ENCODE data around the gene MOB1A.

Gene MOB1A

DNA sequence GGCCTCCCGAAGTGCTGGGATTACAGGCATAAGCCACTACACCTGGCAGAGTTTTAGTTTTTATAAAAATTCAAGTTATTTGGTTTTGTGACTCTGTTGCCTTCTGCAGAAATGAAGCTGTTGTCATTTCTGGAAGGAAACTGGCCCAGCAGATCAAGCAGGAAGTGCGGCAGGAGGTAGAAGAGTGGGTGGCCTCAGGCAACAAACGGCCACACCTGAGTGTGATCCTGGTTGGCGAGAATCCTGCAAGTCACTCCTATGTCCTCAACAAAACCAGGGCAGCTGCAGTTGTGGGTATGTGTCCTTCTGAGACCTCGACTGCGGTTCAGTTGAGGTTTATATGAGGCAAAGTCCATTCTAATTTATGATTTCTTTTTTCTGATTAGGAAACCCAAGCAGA is 26.9 kb upstream of the MOB1A start:
- TF ChIP-seq, protein P1, sequence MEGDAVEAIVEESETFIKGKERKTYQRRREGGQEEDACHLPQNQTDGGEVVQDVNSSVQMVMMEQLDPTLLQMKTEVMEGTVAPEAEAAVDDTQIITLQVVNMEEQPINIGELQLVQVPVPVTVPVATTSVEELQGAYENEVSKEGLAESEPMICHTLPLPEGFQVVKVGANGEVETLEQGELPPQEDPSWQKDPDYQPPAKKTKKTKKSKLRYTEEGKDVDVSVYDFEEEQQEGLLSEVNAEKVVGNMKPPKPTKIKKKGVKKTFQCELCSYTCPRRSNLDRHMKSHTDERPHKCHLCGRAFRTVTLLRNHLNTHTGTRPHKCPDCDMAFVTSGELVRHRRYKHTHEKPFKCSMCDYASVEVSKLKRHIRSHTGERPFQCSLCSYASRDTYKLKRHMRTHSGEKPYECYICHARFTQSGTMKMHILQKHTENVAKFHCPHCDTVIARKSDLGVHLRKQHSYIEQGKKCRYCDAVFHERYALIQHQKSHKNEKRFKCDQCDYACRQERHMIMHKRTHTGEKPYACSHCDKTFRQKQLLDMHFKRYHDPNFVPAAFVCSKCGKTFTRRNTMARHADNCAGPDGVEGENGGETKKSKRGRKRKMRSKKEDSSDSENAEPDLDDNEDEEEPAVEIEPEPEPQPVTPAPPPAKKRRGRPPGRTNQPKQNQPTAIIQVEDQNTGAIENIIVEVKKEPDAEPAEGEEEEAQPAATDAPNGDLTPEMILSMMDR (IDR thresholded peaks at IDR 0.05; ENCODE audit: low read depth, low read length), result no peak
- no peak for DNase-seq (ENCODE audit: low read depth, low spot score)
- in situ Hi-C loops (cut with HindIII; ENCODE audit: low sequenced_read_pairs), result no loop called here
- no peak overlapping the region for H3K4me3 ChIP-seq (ENCODE audit: low read depth, low read length)

DNA sequence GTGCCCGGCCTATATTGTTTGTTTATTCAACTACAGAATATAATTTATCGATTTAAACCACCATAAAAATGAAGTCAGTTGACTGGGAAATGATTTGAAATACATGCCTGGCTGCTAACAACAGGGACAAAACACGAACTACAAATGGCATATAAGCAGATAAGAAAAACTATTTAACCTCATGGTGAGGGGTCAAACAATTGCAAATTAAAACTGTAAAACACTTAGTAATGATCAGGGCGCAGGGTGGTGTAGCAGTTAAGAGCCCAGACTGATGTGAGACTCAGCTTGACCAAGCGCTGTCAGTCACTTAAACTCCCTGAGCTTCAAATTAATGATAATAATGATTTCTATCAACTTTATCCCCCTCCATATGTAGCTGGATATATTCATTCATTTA is 26.4 kb upstream of the MOB1A start:
- H3K4me3 ChIP-seq (ENCODE audit: low read depth, low read length), result no peak overlapping the region
- TF ChIP-seq, protein P1 (IDR thresholded peaks at IDR 0.05; ENCODE audit: low read depth, low read length), result no peak
- in situ Hi-C loops (cut with HindIII; ENCODE audit: low sequenced_read_pairs), result no loop called here
- no peak for DNase-seq (ENCODE audit: low read depth, low spot score)

DNA sequence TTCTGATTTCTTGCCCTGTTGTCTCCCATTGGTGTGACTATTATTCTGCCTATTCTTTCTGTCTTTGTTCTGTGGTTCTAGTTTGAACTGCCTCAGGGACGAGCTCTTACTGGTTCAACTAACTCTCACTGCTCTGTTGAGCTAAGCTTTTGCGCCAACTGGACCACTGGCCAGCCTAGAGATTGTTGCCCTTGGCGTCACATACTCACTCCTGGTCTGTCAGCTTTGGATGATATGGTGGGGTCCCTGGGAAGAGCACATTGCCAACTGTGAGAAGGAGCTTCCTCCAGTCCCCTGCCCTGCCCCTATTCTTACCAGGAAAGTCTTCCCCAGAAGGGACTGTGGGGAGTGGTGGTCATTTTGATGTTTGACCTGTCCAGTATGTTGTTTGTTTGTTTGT is 25.8 kb upstream of the MOB1A start:
- DNase-seq (ENCODE audit: low read depth, low spot score), result no peak
- TF ChIP-seq, protein P1 (IDR thresholded peaks at IDR 0.05; ENCODE audit: low read depth, low read length), result no peak
- in situ Hi-C loops (cut with HindIII; ENCODE audit: low sequenced_read_pairs), result no loop called here
- no peak overlapping the region for H3K4me3 ChIP-seq (ENCODE audit: low read depth, low read length)

DNA sequence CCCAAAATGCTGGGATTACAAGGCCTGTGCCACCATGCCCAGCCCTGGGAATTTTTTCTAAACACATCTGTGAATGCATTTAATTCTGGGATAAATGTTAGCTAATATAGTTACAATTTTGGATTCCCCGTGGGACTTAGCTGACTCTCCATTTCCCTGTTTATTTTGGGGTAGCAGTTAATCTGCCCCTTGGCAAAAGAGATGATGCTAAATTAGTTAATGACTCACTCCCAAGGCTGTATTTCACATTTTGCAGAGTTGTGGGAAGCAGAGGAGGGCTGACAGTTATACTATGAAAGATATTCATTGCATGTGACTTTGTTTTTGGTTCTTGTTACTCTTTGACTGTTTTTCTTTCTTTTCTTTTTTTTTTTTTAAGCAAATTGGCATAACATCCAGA is 22.9 kb upstream of the MOB1A start:
- H3K4me3 ChIP-seq (ENCODE audit: low read depth, low read length), result no peak overlapping the region
- in situ Hi-C loops (cut with HindIII; ENCODE audit: low sequenced_read_pairs), result no loop called here
- TF ChIP-seq, protein P1 (IDR thresholded peaks at IDR 0.05; ENCODE audit: low read depth, low read length), result no peak
- no peak for DNase-seq (ENCODE audit: low read depth, low spot score)

DNA sequence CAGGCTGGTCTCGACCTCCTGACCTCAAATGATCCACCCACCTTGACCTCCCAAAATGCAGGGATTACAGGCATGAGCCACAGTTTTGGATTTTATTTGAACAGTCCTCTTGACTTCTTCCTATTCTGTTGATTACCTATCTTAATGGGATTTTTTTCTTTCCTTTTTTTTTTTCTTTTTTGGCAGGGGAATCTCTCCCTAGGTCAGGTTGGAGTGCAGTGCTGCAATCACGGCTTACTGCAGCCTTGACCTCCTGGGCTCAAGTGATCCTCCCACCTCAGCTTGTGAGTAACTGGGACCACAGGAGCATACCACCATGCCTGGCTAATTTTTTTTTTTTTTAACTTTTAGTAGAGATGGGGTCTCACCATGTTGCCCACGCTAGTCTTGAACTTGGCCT is 22.5 kb upstream of the MOB1A start:
- DNase-seq (ENCODE audit: low read depth, low spot score), result no peak
- in situ Hi-C loops (cut with HindIII; ENCODE audit: low sequenced_read_pairs), result no loop called here
- TF ChIP-seq, protein P1 (IDR thresholded peaks at IDR 0.05; ENCODE audit: low read depth, low read length), result no peak
- H3K4me3 ChIP-seq (ENCODE audit: low read depth, low read length), result no peak overlapping the region

DNA sequence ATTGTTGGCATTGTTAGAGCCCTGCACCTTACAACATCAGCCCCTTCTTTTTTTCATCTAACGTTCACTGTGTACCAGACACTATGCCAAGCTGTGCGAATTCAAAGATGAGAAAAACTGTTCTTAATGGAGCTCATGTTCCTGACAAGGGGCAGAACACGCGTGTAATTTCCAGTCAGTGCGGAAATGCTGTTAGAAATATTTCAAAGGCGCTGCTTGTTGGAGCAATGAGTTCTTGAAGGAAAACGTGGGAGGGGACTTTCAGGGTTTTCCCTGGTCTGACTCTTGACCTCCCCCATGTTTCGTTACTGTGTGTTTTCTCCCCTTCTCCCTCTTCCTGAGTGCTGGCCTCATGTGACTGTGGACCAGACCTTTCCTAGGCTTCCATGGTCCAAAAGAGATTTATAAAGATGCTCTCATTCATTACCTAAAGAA is 21.2 kb upstream of the MOB1A start:
- in situ Hi-C loops (cut with HindIII; ENCODE audit: low sequenced_read_pairs), result no loop called here
- peak overlapping the region; percentile 94 for H3K4me3 ChIP-seq (ENCODE audit: low read depth, low read length)
- TF ChIP-seq, protein P1 (IDR thresholded peaks at IDR 0.05; ENCODE audit: low read depth, low read length), result no peak
- no peak for DNase-seq (ENCODE audit: low read depth, low spot score)

DNA sequence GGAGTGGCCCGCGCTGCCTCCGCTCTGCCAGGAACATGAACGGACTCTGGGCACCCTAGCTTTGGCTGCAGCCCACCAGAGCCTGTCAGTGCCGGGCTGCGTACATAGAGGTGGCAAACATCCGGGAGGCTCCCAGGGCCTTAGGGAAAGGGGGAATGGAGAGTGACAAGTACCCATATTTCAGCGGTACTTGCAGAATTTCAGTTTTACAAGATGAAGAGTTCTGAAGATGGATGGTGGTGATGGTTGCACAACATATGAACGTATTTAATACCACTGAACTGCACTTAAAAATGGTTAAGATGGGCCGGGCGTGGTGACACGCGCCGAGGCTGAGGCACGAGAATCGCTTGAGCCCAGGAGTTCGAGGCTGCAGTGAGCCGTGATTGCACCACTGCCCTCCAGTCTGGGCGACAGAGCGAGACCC is 20.6 kb upstream of the MOB1A start:
- in situ Hi-C loops (cut with HindIII; ENCODE audit: low sequenced_read_pairs), result no loop called here
- no peak for DNase-seq (ENCODE audit: low read depth, low spot score)
- H3K4me3 ChIP-seq (ENCODE audit: low read depth, low read length), result peak overlapping the region; percentile 94
- TF ChIP-seq, protein P1 (IDR thresholded peaks at IDR 0.05; ENCODE audit: low read depth, low read length), result no peak
